Liver (tissue), 9 donors: ENCODE data around the gene MYOM1. TPM values are rescaled to one million over a fixed set of nuclear protein-coding genes. Genes with fewer than 3 reads are reported as not detected.

ENCODE experiments used
- DNase-seq: peaks from one replicate; pipeline ENCODE4 v3.0.0-alpha.2; 2017; ENCODE audit warnings: low spot score
- H3K27ac ChIP-seq, 2 donors: one replicate each; pipeline ENCODE4 v1.7.0; 2013; ENCODE audit warnings: inconsistent platforms in 2 of 2, low read length in 2 of 2, control low read depth in 1 of 2, low read depth in 1 of 2, mild to moderate bottlenecking in 1 of 2
- H3K27me3 ChIP-seq, 4 donors: one replicate each; pipeline versions ENCODE4 v1.6.1 to v1.7.0; 2013; ENCODE audit warnings: low read length in 3 of 4, inconsistent platforms in 1 of 4, mild to moderate bottlenecking in 1 of 4, moderate library complexity in 1 of 4; ENCODE audit not compliant: control insufficient read depth in 4 of 4, insufficient read depth in 4 of 4
- H3K36me3 ChIP-seq, 4 donors: one replicate each; pipeline versions ENCODE4 v1.6.1 to v1.7.0; 2013; ENCODE audit warnings: low read length in 3 of 4, mild to moderate bottlenecking in 3 of 4, low read depth in 1 of 4, moderate library complexity in 1 of 4; ENCODE audit not compliant: control insufficient read depth in 4 of 4, insufficient read depth in 3 of 4
- H3K4me1 ChIP-seq, 4 donors: one replicate each; pipeline versions ENCODE4 v1.6.1 to v1.7.0; 2013; ENCODE audit warnings: low read length in 3 of 4, mild to moderate bottlenecking in 3 of 4, moderate library complexity in 1 of 4; ENCODE audit not compliant: control insufficient read depth in 4 of 4, insufficient read depth in 4 of 4
- H3K4me3 ChIP-seq, 3 donors: one replicate each; pipeline versions ENCODE4 v1.6.1 to v1.7.0; 2013; ENCODE audit warnings: low read length in 3 of 3, control low read depth in 1 of 3, low read depth in 1 of 3, mild to moderate bottlenecking in 1 of 3
- H3K9ac ChIP-seq, 2 donors: one replicate each; pipeline ENCODE4 v1.7.0; 2013; ENCODE audit warnings: low read length in 2 of 2, mild to moderate bottlenecking in 2 of 2, moderate library complexity in 2 of 2, control low read depth in 1 of 2, low read depth in 1 of 2
- H3K9me3 ChIP-seq, 4 donors: one replicate each; pipeline versions ENCODE4 v1.6.1 to v1.7.0; 2013; ENCODE audit warnings: low read length in 3 of 4; ENCODE audit not compliant: control insufficient read depth in 4 of 4
- EGR1 ChIP-seq, 2 donors: IDR thresholded peaks; 2 replicates each; pipeline ENCODE4 v1.6.1; 2016 to 2018; ENCODE audit warnings: antibody characterized with exemption in 2 of 2, low read depth in 2 of 2
- FOXA1 ChIP-seq: IDR thresholded peaks from 2 replicates; pipeline ENCODE4 v1.6.1; 2016; ENCODE audit warnings: antibody characterized with exemption
- FOXA2 ChIP-seq: IDR thresholded peaks from 2 replicates; pipeline ENCODE4 v1.6.1; 2016; ENCODE audit warnings: antibody characterized with exemption
- GABPA ChIP-seq, 2 donors: IDR thresholded peaks in 1 of 2; conservative IDR thresholded peaks in 1 of 2; 2 replicates each; pipeline ENCODE4 v1.6.1; 2016; ENCODE audit warnings: antibody characterized with exemption in 2 of 2, mild to moderate bottlenecking in 1 of 2, moderate library complexity in 1 of 2
- HNF4A ChIP-seq, 2 donors: conservative IDR thresholded peaks; 2 replicates each; pipeline ENCODE4 v1.6.1; 2016; ENCODE audit warnings: antibody characterized with exemption in 2 of 2, mild to moderate bottlenecking in 2 of 2
- HNF4G ChIP-seq: IDR thresholded peaks from 2 replicates; pipeline ENCODE4 v1.6.1; 2016; ENCODE audit warnings: antibody characterized with exemption
- JUND ChIP-seq, 2 donors: IDR thresholded peaks; 2 replicates each; pipeline ENCODE4 v1.6.1; 2016; ENCODE audit warnings: antibody characterized with exemption in 2 of 2
- NR2F2 ChIP-seq: IDR thresholded peaks from 2 replicates; pipeline ENCODE4 v1.6.1; 2016; ENCODE audit warnings: antibody characterized with exemption
- RAD21 ChIP-seq, 2 donors: IDR thresholded peaks; 2 replicates each; pipeline ENCODE4 v1.6.1; 2016; ENCODE audit warnings: antibody characterized with exemption in 2 of 2, mild to moderate bottlenecking in 2 of 2
- RXRA ChIP-seq, 2 donors: IDR thresholded peaks; 2 replicates each; pipeline ENCODE4 v1.6.1; 2017 to 2018; ENCODE audit warnings: antibody characterized with exemption in 2 of 2, mild to moderate bottlenecking in 1 of 2
- SP1 ChIP-seq: IDR thresholded peaks from 2 replicates; pipeline ENCODE4 v1.6.1; 2018; ENCODE audit warnings: antibody characterized with exemption, mild to moderate bottlenecking
- TAF1 ChIP-seq: conservative IDR thresholded peaks from 2 replicates; pipeline ENCODE4 v1.6.1; 2016; ENCODE audit warnings: antibody characterized with exemption, mild to moderate bottlenecking
- YY1 ChIP-seq: IDR thresholded peaks from 2 replicates; pipeline ENCODE4 v1.6.1; 2016; ENCODE audit warnings: antibody characterized with exemption, mild to moderate bottlenecking
- ZBTB33 ChIP-seq: IDR thresholded peaks from 2 replicates; pipeline ENCODE4 v1.6.1; 2016; ENCODE audit warnings: antibody characterized with exemption
- WGBS: extraction: QIAGEN DNeasy Blood & Tissue Kit; methylation state at CpG from one replicate; pipeline ENCODE4 v1.1.7; 2013; 5-methylcytosine and 5-hydroxymethylcytosine counted together
- polyA plus RNA-seq, 2 donors: library from polyadenylated mRNA; stranded (reverse) in 1 of 2; unstranded in 1 of 2; fragments of 200-250 nt in 1 of 2; fragments of >200 nt in 1 of 2; fragmentation: Nextera tagmentation in 1 of 2; extraction: Ambion mirVana in 1 of 2; gene quantifications; one replicate each; pipeline versions ENCODE4 v1.2.1 to v1.2.3, GENCODE V29; 2013 to 2015
- total RNA-seq, 2 donors: library from RNA; depleted of rRNA; stranded (reverse); fragments of >200 nt; gene quantifications; one replicate each; pipeline ENCODE4 v1.2.3, GENCODE V29; 2014
- TF ChIP-seq, protein P1 (sequence below): IDR thresholded peaks from 2 replicates; pipeline ENCODE4 v1.6.1; 2016; ENCODE audit warnings: antibody characterized with exemption, mild to moderate bottlenecking
- TF ChIP-seq, protein P2 (sequence below): IDR thresholded peaks from 2 replicates; pipeline ENCODE4 v1.6.1; 2016; ENCODE audit warnings: antibody characterized with exemption
- TF ChIP-seq, protein P3 (sequence below): IDR thresholded peaks from 2 replicates; pipeline ENCODE4 v1.6.1; 2016; ENCODE audit warnings: antibody characterized with exemption
- TF ChIP-seq, protein P4 (sequence below): fragments of 150-350 bp; IDR thresholded peaks from 2 replicates; pipeline ENCODE4 v1.5.1; 2017; ENCODE audit warnings: improper control_type of control experiment, low read depth, low read length; ENCODE audit not compliant: missing input control
- donor health status: healthy.
- donor health status: healthy.
- donor health status: healthy.
- donor health status: healthy.
- donor health status: healthy.

MYOM1 gene
- total and polyA plus RNA-seq, 4 donors: 10.1 to 48.4 (median 21.3) TPM

DNA sequence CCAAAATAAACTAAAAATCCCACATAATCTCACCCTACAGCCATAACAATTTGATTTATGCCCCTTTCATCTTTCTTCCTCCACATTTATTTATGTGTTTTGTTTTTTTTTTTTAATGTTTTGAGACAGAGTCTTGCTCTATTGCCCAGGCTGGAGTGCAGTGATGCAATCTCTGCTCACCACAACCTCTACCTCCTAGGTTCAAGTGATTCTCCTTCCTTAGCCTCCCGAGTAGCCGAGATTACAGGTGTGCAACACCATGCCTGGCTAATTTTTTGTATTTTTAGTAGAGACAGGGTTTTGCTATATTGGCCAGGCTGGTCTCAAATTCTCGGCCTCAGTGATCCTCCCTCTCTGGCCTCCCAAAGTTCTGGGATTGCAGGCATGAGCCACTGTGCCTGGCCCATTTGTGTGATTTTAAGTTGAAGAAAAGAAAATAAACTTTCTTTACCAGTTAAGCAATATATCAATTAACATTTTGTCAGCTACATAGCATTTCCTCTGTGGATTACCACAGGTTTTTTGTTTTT is 170.9 kb downstream of the MYOM1 start:
- Histone ChIP-seq H3K9me3 (no peaks in the 10 kb centered on the region), H3K9ac (no peak overlapping the region), H3K36me3 (no peaks in the 10 kb centered on the region), H3K27ac (no peak overlapping the region), H3K27me3 (no peaks in the 10 kb centered on the region), H3K4me3 (no peak overlapping the region), H3K4me1 (peaks cover 3 to 24% (median 12%) of the 10 kb centered on the region in 4 donors)
- 96% methylated on average over 3 of the region's 3 CpGs for WGBS
- TF ChIP-seq JUND (IDR thresholded peaks at IDR 0.05): no peak
- TF ChIP-seq ZBTB33: no peak
- TF ChIP-seq, protein P1, sequence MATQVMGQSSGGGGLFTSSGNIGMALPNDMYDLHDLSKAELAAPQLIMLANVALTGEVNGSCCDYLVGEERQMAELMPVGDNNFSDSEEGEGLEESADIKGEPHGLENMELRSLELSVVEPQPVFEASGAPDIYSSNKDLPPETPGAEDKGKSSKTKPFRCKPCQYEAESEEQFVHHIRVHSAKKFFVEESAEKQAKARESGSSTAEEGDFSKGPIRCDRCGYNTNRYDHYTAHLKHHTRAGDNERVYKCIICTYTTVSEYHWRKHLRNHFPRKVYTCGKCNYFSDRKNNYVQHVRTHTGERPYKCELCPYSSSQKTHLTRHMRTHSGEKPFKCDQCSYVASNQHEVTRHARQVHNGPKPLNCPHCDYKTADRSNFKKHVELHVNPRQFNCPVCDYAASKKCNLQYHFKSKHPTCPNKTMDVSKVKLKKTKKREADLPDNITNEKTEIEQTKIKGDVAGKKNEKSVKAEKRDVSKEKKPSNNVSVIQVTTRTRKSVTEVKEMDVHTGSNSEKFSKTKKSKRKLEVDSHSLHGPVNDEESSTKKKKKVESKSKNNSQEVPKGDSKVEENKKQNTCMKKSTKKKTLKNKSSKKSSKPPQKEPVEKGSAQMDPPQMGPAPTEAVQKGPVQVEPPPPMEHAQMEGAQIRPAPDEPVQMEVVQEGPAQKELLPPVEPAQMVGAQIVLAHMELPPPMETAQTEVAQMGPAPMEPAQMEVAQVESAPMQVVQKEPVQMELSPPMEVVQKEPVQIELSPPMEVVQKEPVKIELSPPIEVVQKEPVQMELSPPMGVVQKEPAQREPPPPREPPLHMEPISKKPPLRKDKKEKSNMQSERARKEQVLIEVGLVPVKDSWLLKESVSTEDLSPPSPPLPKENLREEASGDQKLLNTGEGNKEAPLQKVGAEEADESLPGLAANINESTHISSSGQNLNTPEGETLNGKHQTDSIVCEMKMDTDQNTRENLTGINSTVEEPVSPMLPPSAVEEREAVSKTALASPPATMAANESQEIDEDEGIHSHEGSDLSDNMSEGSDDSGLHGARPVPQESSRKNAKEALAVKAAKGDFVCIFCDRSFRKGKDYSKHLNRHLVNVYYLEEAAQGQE: no peak
- TF ChIP-seq, protein P2, sequence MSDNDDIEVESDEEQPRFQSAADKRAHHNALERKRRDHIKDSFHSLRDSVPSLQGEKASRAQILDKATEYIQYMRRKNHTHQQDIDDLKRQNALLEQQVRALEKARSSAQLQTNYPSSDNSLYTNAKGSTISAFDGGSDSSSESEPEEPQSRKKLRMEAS: no peak
- TF ChIP-seq HNF4G: no peak
- no peak for TF ChIP-seq GABPA (IDR thresholded peaks at IDR 0.05 in 1 of 2, conservative IDR thresholded peaks at IDR 0.05 in 1 of 2)
- no peak for TF ChIP-seq SP1
- no peak for TF ChIP-seq FOXA2
- no peak for DNase-seq

DNA sequence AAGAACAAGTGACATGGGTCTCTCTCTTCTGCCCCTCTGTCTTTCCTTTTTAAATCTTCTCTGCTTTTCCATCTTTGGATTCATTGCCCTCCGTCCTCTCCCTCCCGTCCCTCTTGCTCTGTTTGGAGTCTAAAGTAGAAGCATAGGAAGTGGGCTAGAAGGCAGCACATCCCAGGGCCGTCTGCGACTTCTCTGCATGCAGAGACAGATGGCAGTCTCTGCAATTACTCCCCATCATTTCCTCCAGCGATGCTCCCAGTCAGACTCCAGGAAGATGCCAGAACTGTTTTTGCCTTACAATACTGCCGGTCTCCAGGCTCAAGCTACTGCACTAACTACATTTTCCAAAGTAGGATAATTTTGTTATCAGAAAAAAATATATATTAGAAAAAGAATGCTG is 171.6 kb downstream of the MYOM1 start:
- H3K27me3 ChIP-seq: no peaks in the 10 kb centered on the region
- no peak for TF ChIP-seq HNF4G
- no peak for TF ChIP-seq RXRA (IDR thresholded peaks at IDR 0.05)
- TF ChIP-seq EGR1 (IDR thresholded peaks at IDR 0.05; ENCODE audit: low read depth in 2 of 2): no peak
- TF ChIP-seq, protein P1: no peak
- TF ChIP-seq GABPA (IDR thresholded peaks at IDR 0.05 in 1 of 2, conservative IDR thresholded peaks at IDR 0.05 in 1 of 2): no peak
- TF ChIP-seq FOXA2: no peak
- TF ChIP-seq YY1: no peak
- TF ChIP-seq RAD21 (IDR thresholded peaks at IDR 0.05): no peak
- TF ChIP-seq SP1: no peak
- TF ChIP-seq, protein P3, sequence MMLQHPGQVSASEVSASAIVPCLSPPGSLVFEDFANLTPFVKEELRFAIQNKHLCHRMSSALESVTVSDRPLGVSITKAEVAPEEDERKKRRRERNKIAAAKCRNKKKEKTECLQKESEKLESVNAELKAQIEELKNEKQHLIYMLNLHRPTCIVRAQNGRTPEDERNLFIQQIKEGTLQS: no peak
- TF ChIP-seq NR2F2: no peak
- TF ChIP-seq, protein P2: no peak
- no peak for TF ChIP-seq ZBTB33
- TF ChIP-seq FOXA1: no peak
- no peak for TF ChIP-seq TAF1
- TF ChIP-seq, protein P4, sequence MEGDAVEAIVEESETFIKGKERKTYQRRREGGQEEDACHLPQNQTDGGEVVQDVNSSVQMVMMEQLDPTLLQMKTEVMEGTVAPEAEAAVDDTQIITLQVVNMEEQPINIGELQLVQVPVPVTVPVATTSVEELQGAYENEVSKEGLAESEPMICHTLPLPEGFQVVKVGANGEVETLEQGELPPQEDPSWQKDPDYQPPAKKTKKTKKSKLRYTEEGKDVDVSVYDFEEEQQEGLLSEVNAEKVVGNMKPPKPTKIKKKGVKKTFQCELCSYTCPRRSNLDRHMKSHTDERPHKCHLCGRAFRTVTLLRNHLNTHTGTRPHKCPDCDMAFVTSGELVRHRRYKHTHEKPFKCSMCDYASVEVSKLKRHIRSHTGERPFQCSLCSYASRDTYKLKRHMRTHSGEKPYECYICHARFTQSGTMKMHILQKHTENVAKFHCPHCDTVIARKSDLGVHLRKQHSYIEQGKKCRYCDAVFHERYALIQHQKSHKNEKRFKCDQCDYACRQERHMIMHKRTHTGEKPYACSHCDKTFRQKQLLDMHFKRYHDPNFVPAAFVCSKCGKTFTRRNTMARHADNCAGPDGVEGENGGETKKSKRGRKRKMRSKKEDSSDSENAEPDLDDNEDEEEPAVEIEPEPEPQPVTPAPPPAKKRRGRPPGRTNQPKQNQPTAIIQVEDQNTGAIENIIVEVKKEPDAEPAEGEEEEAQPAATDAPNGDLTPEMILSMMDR: no peak
- TF ChIP-seq HNF4A (conservative IDR thresholded peaks at IDR 0.05): no peak
- no peak for TF ChIP-seq JUND (IDR thresholded peaks at IDR 0.05)
- no peak for DNase-seq
- no peaks in the 10 kb centered on the region for H3K36me3 ChIP-seq
- H3K9me3 ChIP-seq: no peaks in the 10 kb centered on the region
- no peak overlapping the region for H3K27ac ChIP-seq
- H3K9ac ChIP-seq: no peak overlapping the region
- H3K4me1 ChIP-seq: peaks cover 5 to 24% (median 12%) of the 10 kb centered on the region in 4 donors
- H3K4me3 ChIP-seq: no peak overlapping the region
- 72% methylated on average over 6 of the region's 6 CpGs for WGBS
